ENCODE measurements around the gene CD24. TPM values are rescaled to one million over a fixed set of nuclear protein-coding genes. Genes with fewer than 3 reads are reported as not detected.
"Not testable (repeated sequence)": the region's sequence is repeated elsewhere in the genome, so short reads cannot be mapped to it uniquely, and the experiment has no call there.

Gene CD24
- total and polyA plus RNA-seq, 8 donors, result 132 to 854 (median 462) TPM

- peak overlapping the region; percentile 58 to 79 (median 72) for H3K4me3 ChIP-seq
- DNase-seq, result peak; percentile 36 to 64
- H3K9me3 ChIP-seq, result no peaks in the 10 kb centered on the region
- intact Hi-C loops (cut with DNase I; ENCODE audit: low total_unique reads), result no loop called here
- peaks cover 0 to 69% (median 24%) of the 10 kb centered on the region in 3 donors for H3K27me3 ChIP-seq
- peak overlapping the region; percentile 92 to 97 (median 94) for H3K27ac ChIP-seq
- peaks cover 4 to 43% (median 34%) of the 10 kb centered on the region in 4 donors for H3K4me1 ChIP-seq
- TF ChIP-seq EP300 (IDR thresholded peaks at IDR 0.05), result no peak
- no peak for TF ChIP-seq POLR2AphosphoS5 (IDR thresholded peaks at IDR 0.05)
- no peak for TF ChIP-seq POLR2A (IDR thresholded peaks at IDR 0.05)
- 1 to 11% (median 1%) methylated on average over 28 to 32 of the region's 32 CpGs for WGBS, 5 donors
- H3K36me3 ChIP-seq, result no peaks in the 10 kb centered on the region
Observed at GRCh38 chr6:106973836-106974335, 643 bp downstream of the CD24 start.

- Histone ChIP-seq H3K27ac (peak overlapping the region; percentile 92 to 97 (median 94)), H3K36me3 (no peaks in the 10 kb centered on the region), H3K9me3 (no peaks in the 10 kb centered on the region), H3K27me3 (peaks cover 0 to 65% (median 24%) of the 10 kb centered on the region in 3 donors), H3K4me3 (peak overlapping the region; percentile 58 to 79 (median 72)), H3K4me1 (peaks cover 4 to 43% (median 34%) of the 10 kb centered on the region in 4 donors)
- 2 to 5% (median 3%) methylated on average over 37 to 49 of the region's 49 CpGs for WGBS, 5 donors
- TF ChIP-seq CTCF (IDR thresholded peaks at IDR 0.05) (no peak), POLR2AphosphoS5 (IDR thresholded peaks at IDR 0.05) (peak in 1 of 3 donors; percentile 49), EP300 (IDR thresholded peaks at IDR 0.05) (no peak), POLR2A (IDR thresholded peaks at IDR 0.05) (no peak)
- intact Hi-C loops (cut with DNase I; ENCODE audit: low total_unique reads), result no loop called here
- DNase-seq, result peak; percentile 52 to 60
Observed at GRCh38 chr6:106973018-106973835, 1.3 kb downstream of the CD24 start.

GRCh38 chr6:106972500-106972899, 2.0 kb downstream of the CD24 start:
- peak; percentile 48 to 80 for DNase-seq
- intact Hi-C loops (cut with DNase I; ENCODE audit: low total_unique reads), result no loop called here

GRCh38 chr6:106970769-106971168, 3.8 kb downstream of the CD24 start:
- H3K27me3 ChIP-seq, result peaks cover 0 to 45% (median 24%) of the 10 kb centered on the region in 3 donors
- DNase-seq; intact Hi-C loops (cut with DNase I; ENCODE audit: low total_unique reads); H3K27ac ChIP-seq; H3K9me3 ChIP-seq; H3K36me3 ChIP-seq: not testable (repeated sequence)
- 93 to 97% (median 94%) methylated on average over 6 of the region's 6 CpGs for WGBS, 5 donors
- peak overlapping the region in 2 of 4 donors; percentile 8 to 17 for H3K4me3 ChIP-seq
- TF ChIP-seq POLR2AphosphoS5 (IDR thresholded peaks at IDR 0.05), result peak in 1 of 3 donors; percentile 64
- peaks cover 4 to 26% (median 25%) of the 10 kb centered on the region in 4 donors for H3K4me1 ChIP-seq

More at GRCh38 chr6:106972500-106972899, 2.0 kb downstream of the CD24 start:
- Histone ChIP-seq H3K27ac (peak overlapping the region; percentile 47 to 94 (median 92)), H3K4me3 (peak overlapping the region; percentile 58 to 79 (median 72)), H3K4me1 (peaks cover 4 to 41% (median 34%) of the 10 kb centered on the region in 4 donors), H3K36me3 (no peaks in the 10 kb centered on the region), H3K27me3 (peaks cover 0 to 60% (median 24%) of the 10 kb centered on the region in 3 donors), H3K9me3 (no peaks in the 10 kb centered on the region)
- WGBS, 5 donors, result 7 to 23% (median 13%) methylated on average over 10 of the region's 10 CpGs
- TF ChIP-seq POLR2AphosphoS5 (IDR thresholded peaks at IDR 0.05) (peak in 2 of 3 donors; percentile 69 to 80), EP300 (IDR thresholded peaks at IDR 0.05) (no peak), POLR2A (IDR thresholded peaks at IDR 0.05) (peak in 1 of 4 donors; percentile 17)

GRCh38 chr6:106967936-106968555, 6.5 kb downstream of the CD24 start:
- H3K27ac ChIP-seq, result peak overlapping the region in 3 of 5 donors; percentile 6 to 50 (median 10)
- H3K9me3 ChIP-seq, result no peaks in the 10 kb centered on the region
- peak in 1 of 3 donors; percentile 65 for TF ChIP-seq POLR2AphosphoS5 (IDR thresholded peaks at IDR 0.05)
- TF ChIP-seq EP300 (IDR thresholded peaks at IDR 0.05), result no peak
- no peak for TF ChIP-seq POLR2A (IDR thresholded peaks at IDR 0.05)
- H3K36me3 ChIP-seq, result no peaks in the 10 kb centered on the region
- no peak overlapping the region for H3K4me3 ChIP-seq
- peaks cover 0 to 18% (median 0%) of the 10 kb centered on the region in 3 donors for H3K27me3 ChIP-seq
- intact Hi-C loops (cut with DNase I; ENCODE audit: low total_unique reads), result no loop called here
- H3K4me1 ChIP-seq, result peaks cover 0 to 1% (median 0%) of the 10 kb centered on the region in 4 donors
- 67 to 82% (median 78%) methylated on average over 9 of the region's 9 CpGs for WGBS, 5 donors
- DNase-seq, result no peak

Data from stomach (tissue), 9 donors.